Measurements from ENCODE around the gene AK3. TPM values are rescaled to one million over a fixed set of nuclear protein-coding genes. Genes with fewer than 3 reads are reported as not detected.

Gene AK3
- polyA plus RNA-seq, 1 donor: 80.4 TPM

DNA sequence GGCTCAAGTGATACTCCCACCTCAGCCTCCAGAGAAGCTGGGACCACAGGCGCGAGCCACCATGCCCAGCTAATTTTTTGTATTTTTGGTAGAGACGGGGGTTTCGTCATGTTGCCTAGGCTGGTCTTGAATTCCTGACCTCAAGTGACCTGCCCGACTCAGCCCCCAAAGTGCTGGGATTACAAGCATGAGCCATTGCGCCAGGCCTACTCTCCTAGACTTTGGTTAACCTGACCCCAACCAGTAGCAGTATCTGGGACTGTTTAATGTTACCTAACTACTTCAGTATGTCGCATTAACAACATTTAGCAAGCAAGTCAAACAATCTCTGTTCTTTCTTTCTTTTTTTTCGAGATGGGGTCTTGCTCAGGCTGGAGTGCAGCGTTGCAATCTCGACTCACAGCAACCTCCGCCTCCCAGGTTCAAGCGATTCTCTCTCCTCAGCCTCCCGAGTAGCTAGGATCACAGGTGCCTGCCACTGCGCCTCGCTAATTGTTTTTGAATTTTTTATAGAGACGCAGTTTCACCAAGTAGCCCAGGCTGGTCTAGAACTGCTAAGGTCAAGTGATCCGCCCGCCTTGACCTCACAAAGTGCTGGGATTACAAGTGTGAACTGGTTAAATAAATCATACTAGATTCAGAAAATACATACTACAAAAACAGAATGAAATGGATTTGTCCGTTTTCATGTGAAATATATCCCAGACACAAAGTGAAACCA, 2.0 kb downstream of the AK3 start:
- H3K27ac ChIP-seq (ENCODE audit: low read length): peak overlapping the region; percentile 89
- peak in 1 of 2 donors; percentile 42 for DNase-seq

GRCh38 chr9:4734150-4734549, 6.9 kb downstream of the AK3 start:
- Histone ChIP-seq H3K9me3 (ENCODE audit: control insufficient read depth, low read depth, low read length) (no peaks in the 10 kb centered on the region), H3K27me3 (ENCODE audit: control insufficient read depth, insufficient read depth, low read length) (no peaks in the 10 kb centered on the region), H3K36me3 (ENCODE audit: control insufficient read depth, insufficient read depth, low read length) (peaks cover 3% of the 10 kb centered on the region), H3K4me1 (ENCODE audit: control insufficient read depth, insufficient read depth, low read length) (peaks cover 3% of the 10 kb centered on the region), H3K4me3 (ENCODE audit: low read length) (no peak overlapping the region), H3K27ac (ENCODE audit: low read length) (no peak overlapping the region)
- DNase-seq: no peak
- 100% methylated on average over 1 of the region's 2 CpGs for WGBS (ENCODE audit: insufficient coverage, low lambda C conversion rate)

More for the DNA sequence above, 2.0 kb downstream of the AK3 start:
- WGBS (ENCODE audit: insufficient coverage, low lambda C conversion rate): 33% methylated on average over 1 of the region's 19 CpGs
- Histone ChIP-seq H3K36me3 (ENCODE audit: control insufficient read depth, insufficient read depth, low read length) (peaks cover 3% of the 10 kb centered on the region), H3K27me3 (ENCODE audit: control insufficient read depth, insufficient read depth, low read length) (no peaks in the 10 kb centered on the region), H3K4me1 (ENCODE audit: control insufficient read depth, insufficient read depth, low read length) (peaks cover 3% of the 10 kb centered on the region), H3K9me3 (ENCODE audit: control insufficient read depth, low read depth, low read length) (no peaks in the 10 kb centered on the region), H3K4me3 (ENCODE audit: low read length) (peak overlapping the region; percentile 64)

- WGBS (ENCODE audit: insufficient coverage, low lambda C conversion rate): no CpG with 5 or more reads among the region's 1 CpG
- H3K36me3 ChIP-seq (ENCODE audit: control insufficient read depth, insufficient read depth, low read length): peaks cover 3% of the 10 kb centered on the region
- H3K4me1 ChIP-seq (ENCODE audit: control insufficient read depth, insufficient read depth, low read length): no peaks in the 10 kb centered on the region
- no peak overlapping the region for H3K27ac ChIP-seq (ENCODE audit: low read length)
- no peak for DNase-seq
- H3K4me3 ChIP-seq (ENCODE audit: low read length): no peak overlapping the region
- H3K9me3 ChIP-seq (ENCODE audit: control insufficient read depth, low read depth, low read length): no peaks in the 10 kb centered on the region
- H3K27me3 ChIP-seq (ENCODE audit: control insufficient read depth, insufficient read depth, low read length): no peaks in the 10 kb centered on the region
Observed at GRCh38 chr9:4732890-4733289, 8.1 kb downstream of the AK3 start.

GRCh38 chr9:4727593-4727992, 13.4 kb downstream of the AK3 start:
- no peaks in the 10 kb centered on the region for H3K4me1 ChIP-seq (ENCODE audit: control insufficient read depth, insufficient read depth, low read length)
- H3K9me3 ChIP-seq (ENCODE audit: control insufficient read depth, low read depth, low read length): no peaks in the 10 kb centered on the region
- no CpG with 5 or more reads among the region's 1 CpG for WGBS (ENCODE audit: insufficient coverage, low lambda C conversion rate)
- DNase-seq: no peak
- no peak overlapping the region for H3K27ac ChIP-seq (ENCODE audit: low read length)
- H3K36me3 ChIP-seq (ENCODE audit: control insufficient read depth, insufficient read depth, low read length): peaks cover 12% of the 10 kb centered on the region
- H3K27me3 ChIP-seq (ENCODE audit: control insufficient read depth, insufficient read depth, low read length): no peaks in the 10 kb centered on the region
- no peak overlapping the region for H3K4me3 ChIP-seq (ENCODE audit: low read length)

GRCh38 chr9:4725706-4726442, 15.1 kb downstream of the AK3 start:
- 75% methylated on average over 4 of the region's 7 CpGs for WGBS (ENCODE audit: insufficient coverage, low lambda C conversion rate)
- H3K27ac ChIP-seq (ENCODE audit: low read length): no peak overlapping the region
- no peaks in the 10 kb centered on the region for H3K27me3 ChIP-seq (ENCODE audit: control insufficient read depth, insufficient read depth, low read length)
- H3K4me1 ChIP-seq (ENCODE audit: control insufficient read depth, insufficient read depth, low read length): no peaks in the 10 kb centered on the region
- DNase-seq: no peak
- H3K9me3 ChIP-seq (ENCODE audit: control insufficient read depth, low read depth, low read length): no peaks in the 10 kb centered on the region
- peaks cover 23% of the 10 kb centered on the region for H3K36me3 ChIP-seq (ENCODE audit: control insufficient read depth, insufficient read depth, low read length)
- H3K4me3 ChIP-seq (ENCODE audit: low read length): no peak overlapping the region

DNA sequence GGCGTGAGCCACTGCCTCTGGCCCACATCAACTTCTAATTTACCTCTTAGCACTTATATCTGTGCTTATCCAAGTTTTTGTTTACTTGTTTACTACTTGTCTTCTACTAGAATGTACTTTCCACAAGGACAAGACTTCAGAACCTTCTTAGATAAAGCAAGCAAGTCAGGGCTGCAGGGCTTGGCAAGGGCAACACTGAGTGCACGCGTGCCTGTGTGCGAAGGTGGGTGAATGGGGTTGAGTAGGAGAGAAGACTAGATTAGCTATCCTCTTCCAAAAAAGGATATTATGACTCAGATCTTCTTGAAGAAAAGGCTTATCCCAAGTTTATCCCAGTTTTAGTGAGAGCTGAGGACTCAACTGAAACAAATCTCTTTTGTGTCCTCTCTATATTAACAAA, 19.3 kb downstream of the AK3 start:
- Histone ChIP-seq H3K27me3 (ENCODE audit: control insufficient read depth, insufficient read depth, low read length) (no peaks in the 10 kb centered on the region), H3K27ac (ENCODE audit: low read length) (no peak overlapping the region), H3K9me3 (ENCODE audit: control insufficient read depth, low read depth, low read length) (no peaks in the 10 kb centered on the region), H3K4me1 (ENCODE audit: control insufficient read depth, insufficient read depth, low read length) (no peaks in the 10 kb centered on the region), H3K4me3 (ENCODE audit: low read length) (no peak overlapping the region), H3K36me3 (ENCODE audit: control insufficient read depth, insufficient read depth, low read length) (peaks cover 56% of the 10 kb centered on the region)
- DNase-seq: no peak
- no CpG with 5 or more reads among the region's 4 CpGs for WGBS (ENCODE audit: insufficient coverage, low lambda C conversion rate)

DNA sequence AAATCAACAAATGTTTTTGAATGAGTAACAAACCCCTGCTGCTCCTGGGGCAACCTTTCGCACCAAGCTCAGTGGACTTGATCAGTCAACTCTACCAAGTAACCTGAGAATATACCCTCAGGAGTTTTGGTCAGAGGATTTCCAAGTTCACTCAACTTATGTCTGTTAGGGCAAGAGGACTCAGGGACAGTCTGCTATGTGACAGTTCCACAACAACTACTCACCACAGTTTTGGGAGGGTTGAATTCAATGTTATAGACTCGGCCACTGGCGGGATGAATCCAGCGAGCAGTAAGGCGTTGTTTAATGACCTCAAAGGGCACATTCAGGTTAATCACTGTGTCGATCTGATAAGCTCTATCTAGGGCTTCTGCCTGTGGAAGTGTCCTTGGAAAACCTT, 22.1 kb downstream of the AK3 start:
- DNase-seq: no peak
- H3K9me3 ChIP-seq (ENCODE audit: control insufficient read depth, low read depth, low read length): peaks cover under 1% of the 10 kb centered on the region
- no peaks in the 10 kb centered on the region for H3K27me3 ChIP-seq (ENCODE audit: control insufficient read depth, insufficient read depth, low read length)
- H3K4me3 ChIP-seq (ENCODE audit: low read length): no peak overlapping the region
- H3K27ac ChIP-seq (ENCODE audit: low read length): no peak overlapping the region
- no CpG with 5 or more reads among the region's 6 CpGs for WGBS (ENCODE audit: insufficient coverage, low lambda C conversion rate)
- H3K4me1 ChIP-seq (ENCODE audit: control insufficient read depth, insufficient read depth, low read length): no peaks in the 10 kb centered on the region
- H3K36me3 ChIP-seq (ENCODE audit: control insufficient read depth, insufficient read depth, low read length): peaks cover 74% of the 10 kb centered on the region

GRCh38 chr9:4717815-4718214, 23.2 kb downstream of the AK3 start:
- peaks cover 2% of the 10 kb centered on the region for H3K9me3 ChIP-seq (ENCODE audit: control insufficient read depth, low read depth, low read length)
- H3K4me3 ChIP-seq (ENCODE audit: low read length): no peak overlapping the region
- no peaks in the 10 kb centered on the region for H3K27me3 ChIP-seq (ENCODE audit: control insufficient read depth, insufficient read depth, low read length)
- no CpG with 5 or more reads among the region's 4 CpGs for WGBS (ENCODE audit: insufficient coverage, low lambda C conversion rate)
- DNase-seq: no peak
- peaks cover 78% of the 10 kb centered on the region for H3K36me3 ChIP-seq (ENCODE audit: control insufficient read depth, insufficient read depth, low read length)
- H3K27ac ChIP-seq (ENCODE audit: low read length): no peak overlapping the region
- no peaks in the 10 kb centered on the region for H3K4me1 ChIP-seq (ENCODE audit: control insufficient read depth, insufficient read depth, low read length)

GRCh38 chr9:4716163-4716562, 24.8 kb downstream of the AK3 start:
- no peak overlapping the region for H3K27ac ChIP-seq (ENCODE audit: low read length)
- no peaks in the 10 kb centered on the region for H3K4me1 ChIP-seq (ENCODE audit: control insufficient read depth, insufficient read depth, low read length)
- no peak for DNase-seq
- WGBS (ENCODE audit: insufficient coverage, low lambda C conversion rate): 100% methylated on average over 1 of the region's 1 CpG
- peaks cover 69% of the 10 kb centered on the region for H3K36me3 ChIP-seq (ENCODE audit: control insufficient read depth, insufficient read depth, low read length)
- H3K27me3 ChIP-seq (ENCODE audit: control insufficient read depth, insufficient read depth, low read length): no peaks in the 10 kb centered on the region
- peaks cover 2% of the 10 kb centered on the region for H3K9me3 ChIP-seq (ENCODE audit: control insufficient read depth, low read depth, low read length)
- H3K4me3 ChIP-seq (ENCODE audit: low read length): no peak overlapping the region

- Histone ChIP-seq H3K27ac (ENCODE audit: low read length) (no peak overlapping the region), H3K4me1 (ENCODE audit: control insufficient read depth, insufficient read depth, low read length) (no peaks in the 10 kb centered on the region), H3K36me3 (ENCODE audit: control insufficient read depth, insufficient read depth, low read length) (peaks cover 67% of the 10 kb centered on the region), H3K9me3 (ENCODE audit: control insufficient read depth, low read depth, low read length) (peaks cover 2% of the 10 kb centered on the region), H3K27me3 (ENCODE audit: control insufficient read depth, insufficient read depth, low read length) (no peaks in the 10 kb centered on the region), H3K4me3 (ENCODE audit: low read length) (no peak overlapping the region)
- no peak for DNase-seq
- no CpG with 5 or more reads among the region's 9 CpGs for WGBS (ENCODE audit: insufficient coverage, low lambda C conversion rate)
Observed at GRCh38 chr9:4714266-4715016, 26.6 kb downstream of the AK3 start.

Data from large intestine (tissue), 3 donors.